LNCaP clone FGC (cell line): Measurements from ENCODE around the gene IQGAP2.

ENCODE experiments used
- DNase-seq: peaks from one replicate; pipeline ENCODE4 v3.0.0-alpha.2; 2011; ENCODE audit warnings: low read depth
- H3K4me3 ChIP-seq: 2 replicates; pipeline ENCODE4 v1.5.1; 2011; ENCODE audit warnings: mild to moderate bottlenecking, low read depth, low read length, control low read depth
- TF ChIP-seq, protein P1 (sequence below): IDR thresholded peaks from 2 replicates; pipeline ENCODE4 v1.5.1; 2012; ENCODE audit warnings: mild to moderate bottlenecking; ENCODE audit not compliant: control insufficient read depth, insufficient read depth; ENCODE audit errors: extremely low read depth

The IQGAP2 gene

DNA sequence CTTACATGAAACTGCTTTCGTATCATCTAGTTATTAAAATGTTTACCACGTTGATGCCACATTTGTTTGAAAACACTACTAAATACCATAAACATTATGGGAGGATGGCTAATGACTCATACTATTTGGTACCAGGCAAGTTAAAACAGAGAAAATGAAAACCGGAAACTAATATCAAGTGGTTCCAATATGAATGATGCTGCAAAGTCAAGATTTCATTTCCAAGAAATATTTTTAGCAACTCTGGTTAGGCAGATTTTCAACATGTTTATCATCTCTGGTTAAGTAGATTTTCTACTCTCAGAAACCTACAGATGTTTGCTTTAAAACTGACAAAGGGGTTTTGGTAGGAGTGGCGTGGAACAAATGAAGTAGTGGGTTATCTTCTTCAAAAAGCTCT is 307.9 kb downstream of the IQGAP2 start:
- DNase-seq, result no peak
- H3K4me3 ChIP-seq, result no peak overlapping the region
- TF ChIP-seq, protein P1, sequence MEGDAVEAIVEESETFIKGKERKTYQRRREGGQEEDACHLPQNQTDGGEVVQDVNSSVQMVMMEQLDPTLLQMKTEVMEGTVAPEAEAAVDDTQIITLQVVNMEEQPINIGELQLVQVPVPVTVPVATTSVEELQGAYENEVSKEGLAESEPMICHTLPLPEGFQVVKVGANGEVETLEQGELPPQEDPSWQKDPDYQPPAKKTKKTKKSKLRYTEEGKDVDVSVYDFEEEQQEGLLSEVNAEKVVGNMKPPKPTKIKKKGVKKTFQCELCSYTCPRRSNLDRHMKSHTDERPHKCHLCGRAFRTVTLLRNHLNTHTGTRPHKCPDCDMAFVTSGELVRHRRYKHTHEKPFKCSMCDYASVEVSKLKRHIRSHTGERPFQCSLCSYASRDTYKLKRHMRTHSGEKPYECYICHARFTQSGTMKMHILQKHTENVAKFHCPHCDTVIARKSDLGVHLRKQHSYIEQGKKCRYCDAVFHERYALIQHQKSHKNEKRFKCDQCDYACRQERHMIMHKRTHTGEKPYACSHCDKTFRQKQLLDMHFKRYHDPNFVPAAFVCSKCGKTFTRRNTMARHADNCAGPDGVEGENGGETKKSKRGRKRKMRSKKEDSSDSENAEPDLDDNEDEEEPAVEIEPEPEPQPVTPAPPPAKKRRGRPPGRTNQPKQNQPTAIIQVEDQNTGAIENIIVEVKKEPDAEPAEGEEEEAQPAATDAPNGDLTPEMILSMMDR, result no peak

DNA sequence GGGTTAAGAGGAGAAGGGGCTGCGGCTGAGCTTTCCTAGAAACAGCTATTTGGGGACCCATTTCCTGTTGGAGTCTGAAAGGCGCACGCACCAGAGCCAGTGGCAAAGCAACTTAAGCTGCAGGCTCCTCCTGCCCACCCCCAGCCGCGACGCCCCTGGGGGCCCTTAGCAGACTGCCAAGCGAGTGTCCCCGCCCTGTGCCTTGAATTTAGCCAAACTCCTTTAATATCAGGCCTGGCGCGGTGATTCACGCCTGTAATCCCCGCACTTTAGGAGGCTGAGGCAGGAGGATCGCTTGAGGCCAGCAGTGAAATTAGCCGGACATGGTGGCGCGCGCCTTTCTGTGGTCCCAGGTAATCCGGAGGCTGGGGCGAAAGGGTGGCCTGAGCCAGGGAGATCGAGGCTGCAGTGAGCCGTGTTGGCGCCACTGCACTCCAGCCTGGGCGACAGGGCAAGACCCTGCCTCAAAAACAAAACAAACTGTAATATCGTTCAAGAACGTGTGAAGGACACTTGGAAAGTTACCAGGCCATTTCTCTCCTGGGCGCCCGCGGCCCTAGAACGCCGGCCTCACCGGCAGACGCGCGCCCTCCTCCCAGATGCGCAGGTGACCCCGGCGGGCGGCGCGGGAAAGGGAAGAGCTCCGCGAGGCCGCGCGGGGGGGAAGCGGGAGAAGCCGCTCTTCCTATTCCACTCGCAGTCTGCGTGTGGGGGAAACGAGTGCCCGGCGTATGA is 311.8 kb downstream of the IQGAP2 start:
- TF ChIP-seq, protein P1, result no peak
- DNase-seq, result no peak
- H3K4me3 ChIP-seq, result no peak overlapping the region; the same call in 1 of the 2 replicates

DNA sequence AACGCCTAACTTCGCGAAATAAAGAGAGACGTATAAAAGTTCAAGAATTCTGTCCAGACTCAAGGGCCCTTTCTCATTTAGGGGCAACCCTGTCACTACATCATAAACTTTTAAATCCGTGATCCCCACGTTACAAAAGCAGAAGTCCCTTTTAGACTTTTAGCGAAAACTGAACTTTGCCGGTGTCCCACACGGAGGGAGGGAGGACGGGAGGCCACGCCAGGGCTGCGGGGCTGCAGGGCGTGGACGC is 312.3 kb downstream of the IQGAP2 start:
- DNase-seq, result no peak
- TF ChIP-seq, protein P1, result no peak
- peak overlapping the region; percentile 67 for H3K4me3 ChIP-seq

DNA sequence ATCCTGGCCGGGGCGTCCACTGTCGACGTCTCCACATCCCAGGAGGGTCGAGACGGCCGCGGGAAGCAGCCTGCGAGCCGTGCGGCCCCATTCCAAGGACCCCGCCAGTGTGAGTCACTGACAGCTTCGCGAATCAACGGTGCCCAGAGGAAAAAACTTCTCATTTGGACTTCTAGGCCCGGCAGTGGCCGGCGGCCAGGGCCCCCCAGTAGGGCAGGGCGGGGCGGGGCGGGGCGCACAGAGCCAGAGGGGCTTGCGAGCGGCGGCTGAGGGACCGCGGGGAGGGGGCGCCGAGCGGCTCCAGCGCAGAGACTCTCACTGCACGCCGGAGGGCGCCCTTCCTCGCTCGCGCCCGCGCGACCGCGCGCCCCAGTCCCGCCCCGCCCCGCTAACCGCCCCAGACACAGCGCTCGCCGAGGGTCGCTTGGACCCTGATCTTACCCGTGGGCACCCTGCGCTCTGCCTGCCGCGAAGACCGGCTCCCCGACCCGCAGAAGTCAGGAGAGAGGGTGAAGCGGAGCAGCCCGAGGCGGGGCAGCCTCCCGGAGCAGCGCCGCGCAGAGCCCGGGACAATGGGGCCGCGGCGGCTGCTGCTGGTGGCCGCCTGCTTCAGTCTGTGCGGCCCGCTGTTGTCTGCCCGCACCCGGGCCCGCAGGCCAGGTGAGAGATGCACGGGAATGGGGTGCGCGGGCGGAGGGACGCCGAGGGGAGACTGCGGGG is 312.8 kb downstream of the IQGAP2 start, which contains the start of gene F2R:
Gene F2R (plus strand): TSS at position 391 of the 720 bp plus-strand sequence. CDS start 182 bp downstream, at position 573.
- DNase-seq, result no peak
- TF ChIP-seq, protein P1, result peak; percentile 73

GRCh38 chr5:76716456-76717157 is 313.5 kb downstream of the IQGAP2 start:
- no peak for DNase-seq
- H3K4me3 ChIP-seq, result peak overlapping the region; percentile 67
- TF ChIP-seq, protein P1, result no peak

More for the DNA sequence above, 312.8 kb downstream of the IQGAP2 start, which contains the start of gene F2R:
- peak within 1 kb of the TSS; percentile 67 for H3K4me3 ChIP-seq

GRCh38 chr5:76717222-76718083 is 314.4 kb downstream of the IQGAP2 start:
- no peak for DNase-seq
- no peak overlapping the region for H3K4me3 ChIP-seq

More at GRCh38 chr5:76717222-76718083, 314.4 kb downstream of the IQGAP2 start:
- TF ChIP-seq, protein P1, result no peak
